SK-N-SH (cell line): Measurements from ENCODE around the gene JAKMIP1. TPM values are rescaled to one million over a fixed set of nuclear protein-coding genes. Genes with fewer than 3 reads are reported as not detected.

Experiments
- CTCF ChIA-PET: fragments of 300-600, 350-600 bp; formaldehyde crosslinking; extraction: SDS; loops from one replicate; lab custom pipeline; 2021; lab: Yijun Ruan, JAX
- POLR2A ChIA-PET: fragments of 350-600 bp; sonication (Branson Sonifier 250); formaldehyde crosslinking; extraction: SDS; loops from one replicate; lab custom pipeline; 2020; ENCODE audit warnings: antibody characterized with exemption, inconsistent platforms; lab: Yijun Ruan, JAX
- DNase-seq: peaks from one replicate; pipeline ENCODE4 v3.0.0; 2012
- H2AFZ ChIP-seq: fragments of 200-600 bp; sonication (generic); 2 replicates; pipeline ENCODE4 v1.8.1; 2016; ENCODE audit warnings: antibody characterized with exemption, mild to moderate bottlenecking, low read depth
- H3F3A ChIP-seq: fragments of 200-600 bp; sonication (generic); replicated peaks from 2 replicates; pipeline ENCODE3; 2016; ENCODE audit warnings: antibody characterized with exemption, mild to moderate bottlenecking; ENCODE audit not compliant: insufficient read depth
- H3K27ac ChIP-seq, 2 experiments: fragments of 200-500 bp in 1 of 2; fragments of 200-600 bp in 1 of 2; sonication (Bioruptor generic) in 1 of 2; sonication (generic), shearing (Covaris generic) in 1 of 2; 2 replicates each; pipeline versions ENCODE4 v1.5.1 to v1.6.1; 2014 to 2016; ENCODE audit warnings: low read depth in 2 of 2, inconsistent platforms in 1 of 2, low read length in 1 of 2, mild to moderate bottlenecking in 1 of 2, mixed read lengths in 1 of 2
- H3K27me3 ChIP-seq: fragments of 200-600 bp; sonication (generic), shearing (Covaris generic); 2 replicates; pipeline ENCODE4 v1.6.1; 2016; ENCODE audit warnings: mixed run types; ENCODE audit not compliant: insufficient read depth
- H3K36me3 ChIP-seq, 2 experiments: fragments of 200-500 bp in 1 of 2; fragments of 200-600 bp in 1 of 2; sonication (Bioruptor generic) in 1 of 2; sonication (generic) in 1 of 2; replicated peaks in 1 of 2; 2 replicates each; pipeline versions ENCODE3 to v1.5.1; 2014 to 2016; ENCODE audit warnings: low read length in 1 of 2, mild to moderate bottlenecking in 1 of 2; ENCODE audit not compliant: insufficient read depth in 2 of 2, control insufficient read depth in 1 of 2
- H3K4me1 ChIP-seq, 2 experiments: fragments of 200-500 bp in 1 of 2; fragments of 200-600 bp in 1 of 2; sonication (Bioruptor generic) in 1 of 2; sonication (generic), shearing (Covaris generic) in 1 of 2; 2 replicates each; pipeline versions ENCODE4 v1.5.1 to v1.6.1; 2014 to 2016; ENCODE audit warnings: low read depth in 1 of 2, low read length in 1 of 2, mixed run types in 1 of 2; ENCODE audit not compliant: insufficient read depth in 2 of 2, control insufficient read depth in 1 of 2
- H3K4me2 ChIP-seq: fragments of 200-600 bp; sonication (generic), shearing (Covaris generic); 2 replicates; pipeline ENCODE4 v1.6.1; 2017; ENCODE audit warnings: mixed run types
- H3K4me3 ChIP-seq, 2 experiments: fragments of 200-500 bp in 1 of 2; fragments of 200-600 bp in 1 of 2; sonication (Bioruptor generic) in 1 of 2; sonication (generic), shearing (Covaris generic) in 1 of 2; 2 replicates each; pipeline versions ENCODE4 v1.5.1 to v1.8.1; 2014 to 2016; ENCODE audit warnings: low read depth in 2 of 2, inconsistent platforms in 1 of 2, low read length in 1 of 2, mild to moderate bottlenecking in 1 of 2, mixed read lengths in 1 of 2, moderate library complexity in 1 of 2
- H3K79me2 ChIP-seq: fragments of 200-600 bp; sonication (generic); 2 replicates; pipeline ENCODE4 v1.8.1; 2017; ENCODE audit warnings: mild to moderate bottlenecking; ENCODE audit not compliant: insufficient read depth
- H3K9ac ChIP-seq: fragments of 200-600 bp; sonication (generic); 2 replicates; pipeline ENCODE4 v1.6.1; 2017; ENCODE audit warnings: mixed run types
- H3K9me2 ChIP-seq: fragments of 200-600 bp; sonication (generic); 2 replicates; pipeline ENCODE4 v1.6.1; 2017; ENCODE audit warnings: mixed run types
- H3K9me3 ChIP-seq: fragments of 200-600 bp; sonication (generic); 2 replicates; pipeline ENCODE4 v1.6.1; 2017; ENCODE audit warnings: mixed run types, mild to moderate bottlenecking, moderate library complexity
- H4K20me1 ChIP-seq: fragments of 200-600 bp; sonication (generic); 2 replicates; pipeline ENCODE4 v1.6.1; 2017; ENCODE audit warnings: mild to moderate bottlenecking, mixed run types; ENCODE audit not compliant: insufficient read depth
- ELF1 ChIP-seq: IDR thresholded peaks from 2 replicates; pipeline ENCODE4 v1.4.0; 2012
- FOSL2 ChIP-seq: IDR thresholded peaks from 2 replicates; pipeline ENCODE4 v1.4.0; 2012; ENCODE audit warnings: low read depth, mild to moderate bottlenecking, moderate library complexity, borderline replicate concordance
- FOXM1 ChIP-seq: IDR thresholded peaks from 2 replicates; pipeline ENCODE4 v1.4.0; 2012; ENCODE audit warnings: low read depth, mild to moderate bottlenecking
- IRF3 ChIP-seq: fragments of 150-350 bp; IDR thresholded peaks from 2 replicates; pipeline ENCODE4 v1.6.1; 2016; ENCODE audit warnings: mild to moderate bottlenecking, low read depth, low read length
- NFIC ChIP-seq: IDR thresholded peaks from 2 replicates; pipeline ENCODE4 v1.4.0; 2012; ENCODE audit warnings: borderline replicate concordance
- RAD21 ChIP-seq: IDR thresholded peaks from 2 replicates; pipeline ENCODE4 v1.6.1; 2012; ENCODE audit warnings: mild to moderate bottlenecking, low read length
- REST ChIP-seq: IDR thresholded peaks from 2 replicates; pipeline ENCODE4 v1.6.1; 2012; ENCODE audit warnings: mild to moderate bottlenecking, low read depth, low read length, moderate library complexity
- RXRA ChIP-seq: IDR thresholded peaks from 2 replicates; pipeline ENCODE4 v1.4.0; 2012; ENCODE audit warnings: low read depth, mild to moderate bottlenecking, borderline replicate concordance
- WGBS: methylation state at CpG from one replicate; pipeline ENCODE4 v1.1.6; 2017; ENCODE audit warnings: low lambda C conversion rate; 5-methylcytosine and 5-hydroxymethylcytosine counted together
- polyA plus RNA-seq, 3 experiments: library from polyadenylated mRNA; depleted of rRNA; stranded (reverse); fragments of >200 nt; gene quantifications; 2 replicates each; pipeline ENCODE4 v1.2.3, GENCODE V29; 2012

JAKMIP1 gene
- polyA plus RNA-seq, 1 of the 3 experiments (the other 2 are of a cell fraction) = 0.54 TPM

GRCh38 chr4:6110681-6111353, 89.5 kb downstream of the JAKMIP1 start (continued):
- TF ChIP-seq FOSL2 = no peak
- no peak for TF ChIP-seq NFIC
- no peak for TF ChIP-seq ELF1
- no peak for TF ChIP-seq REST
- no peak for TF ChIP-seq RXRA

- Histone ChIP-seq H3F3A (no peaks in the 10 kb centered on the region), H3K9me2 (no peaks in the 10 kb centered on the region), H3K27ac (peak overlapping the region in 1 of 2 experiments; percentile 89; a peak in 1 of 4 replicates), H3K36me3 (no peaks in the 10 kb centered on the region), H2AFZ (no peak overlapping the region), H3K9ac (no peak overlapping the region), H3K79me2 (no peaks in the 10 kb centered on the region), H3K9me3 (no peaks in the 10 kb centered on the region), H3K4me3 (no peak overlapping the region; a peak in 1 of 4 replicates), H3K4me2 (no peak overlapping the region), H3K27me3 (no peaks in the 10 kb centered on the region), H4K20me1 (no peaks in the 10 kb centered on the region), H3K4me1 (peaks cover 0 to 72% of the 10 kb centered on the region in 2 experiments; a peak in 2 of 4 replicates)
- ChIA-PET POLR2A (interaction anchor here (2.0 kb wide), 1 partner anchor 62 kb away, joined by 4 read pairs; no protein-coding TSS in a partner anchor), CTCF (interaction anchor here (0.9 to 3.0 kb wide), 12 partner anchors 11 to 117 kb away, joined by 3 to 10 read pairs (median 4); no protein-coding TSS in a partner anchor)
- 44% methylated on average over 6 of the region's 13 CpGs for WGBS
- no peak for DNase-seq
- TF ChIP-seq RAD21 (peak; percentile 15; the same call in 1 of the 2 replicates), FOXM1 (no peak)
Observed at GRCh38 chr4:6109842-6110560, 90.3 kb downstream of the JAKMIP1 start.

- Histone ChIP-seq H2AFZ (no peak overlapping the region), H3K27ac (peak overlapping the region in 1 of 2 experiments; percentile 74; a peak in 2 of 4 replicates), H3F3A (no peaks in the 10 kb centered on the region), H3K9me2 (no peaks in the 10 kb centered on the region), H3K9ac (no peak overlapping the region), H4K20me1 (no peaks in the 10 kb centered on the region), H3K27me3 (no peaks in the 10 kb centered on the region), H3K79me2 (no peaks in the 10 kb centered on the region), H3K4me2 (no peak overlapping the region), H3K9me3 (no peaks in the 10 kb centered on the region), H3K4me1 (peaks cover 0 to 63% of the 10 kb centered on the region in 2 experiments; a peak in 2 of 4 replicates), H3K4me3 (no peak overlapping the region), H3K36me3 (no peaks in the 10 kb centered on the region)
- CTCF ChIA-PET = interaction anchor here (0.9 to 3.5 kb wide), 5 partner anchors 9 to 142 kb away, joined by 3 to 14 read pairs (median 4); partner anchors contain the start of gene C4orf50
- POLR2A ChIA-PET = no interaction called here
- TF ChIP-seq IRF3 = no peak
- DNase-seq = no peak
- WGBS = 25% methylated on average over 3 of the region's 4 CpGs
Observed at GRCh38 chr4:6107886-6108285, 92.5 kb downstream of the JAKMIP1 start.
